Panc1 (cell line): Measurements from ENCODE around the gene ROBO2. TPM values are rescaled to one million over a fixed set of nuclear protein-coding genes. Genes with fewer than 3 reads are reported as not detected.

Source experiments
- ATAC-seq: fragments of 200-7000 bp; cut with Tn5 transposase; 2 replicates; pipeline ENCODE4 v1.9.1; 2020; ENCODE audit warnings: mild to moderate bottlenecking, moderate library complexity
- BruUV-seq: library from RNA; stranded (reverse); fragments of 400-500 nt; replicated peaks from 2 replicates; lab custom pipeline; 2021; lab: Mats Ljungman, UMichigan
- CTCF ChIA-PET: fragments of 300-600 bp; sonication (Branson Sonifier 250); formaldehyde crosslinking; loops from one replicate; lab custom pipeline; 2022; ENCODE audit warnings: antibody characterized with exemption; lab: Charles Lee
- POLR2A ChIA-PET: fragments of 300-600 bp; sonication (Branson Sonifier 250); formaldehyde crosslinking; loops from one replicate; lab custom pipeline; 2022; ENCODE audit warnings: antibody characterized with exemption; lab: Charles Lee
- DNase-seq: peaks from one replicate; pipeline ENCODE4 v3.0.0-alpha.2; 2010; ENCODE audit warnings: low read depth, low spot score
- H3K27ac ChIP-seq: 2 replicates; pipeline ENCODE4 v1.5.1; 2011; ENCODE audit warnings: mild to moderate bottlenecking, low read length, inconsistent platforms
- H3K27me3 ChIP-seq: fragments of 200-500 bp; sonication (Bioruptor generic); 2 replicates; pipeline ENCODE4 v1.6.0; 2014; ENCODE audit warnings: low read length, inconsistent platforms; ENCODE audit not compliant: control insufficient read depth, insufficient read depth
- H3K36me3 ChIP-seq: fragments of 200-500 bp; sonication (Bioruptor generic); 2 replicates; pipeline ENCODE4 v1.5.1; 2014; ENCODE audit warnings: inconsistent platforms, mild to moderate bottlenecking, low read length, moderate library complexity; ENCODE audit not compliant: control insufficient read depth, insufficient read depth
- H3K4me1 ChIP-seq: 2 replicates; pipeline ENCODE4 v1.5.1; 2011; ENCODE audit warnings: inconsistent platforms, mild to moderate bottlenecking, low read length, moderate library complexity; ENCODE audit not compliant: control insufficient read depth, insufficient read depth
- H3K4me3 ChIP-seq, 2 experiments: 2 replicates each; pipeline ENCODE4 v1.5.1; 2011 to 2012; ENCODE audit warnings: low read depth in 2 of 2, low read length in 2 of 2, mild to moderate bottlenecking in 2 of 2, inconsistent platforms in 1 of 2, moderate library complexity in 1 of 2
- H3K9me3 ChIP-seq: fragments of 200-500 bp; sonication (Bioruptor generic); 2 replicates; pipeline ENCODE4 v1.5.1; 2014; ENCODE audit warnings: low read depth, mild to moderate bottlenecking, inconsistent platforms, low read length, moderate library complexity; ENCODE audit not compliant: control insufficient read depth, insufficient read depth
- CTCF ChIP-seq: fragments of 450-650 bp; IDR thresholded peaks from 2 replicates; pipeline ENCODE4 v1.5.1; 2017; ENCODE audit warnings: mild to moderate bottlenecking
- POLR2AphosphoS5 ChIP-seq: IDR thresholded peaks from 2 replicates; pipeline ENCODE4 v1.6.1; 2012; ENCODE audit warnings: mild to moderate bottlenecking, low read depth, low read length, moderate library complexity
- SIN3A ChIP-seq: IDR thresholded peaks from 2 replicates; pipeline ENCODE4 v1.6.1; 2012; ENCODE audit warnings: low read depth, mild to moderate bottlenecking, low read length, moderate library complexity, borderline replicate concordance; ENCODE audit not compliant: insufficient read depth
- TCF7L2 ChIP-seq: IDR thresholded peaks from 2 replicates; pipeline ENCODE4 v1.6.1; 2011; ENCODE audit warnings: mild to moderate bottlenecking, low read depth, low read length, inconsistent platforms
- in situ Hi-C: cut with HindIII; loops from 2 replicates; pipeline ENCODE4 v1.10.0; 2016; ENCODE audit warnings: low sequenced_read_pairs, low pct_unique_long_range_greater_than_20kb
- intact Hi-C: fragments of 100-400 bp; cut with micrococcal nuclease; formaldehyde crosslinking; loops from one replicate; pipeline ENCODE4 v1.10.0; 2022; ENCODE audit not compliant: unreplicated experiment
- total RNA-seq: library from RNA; stranded (reverse); gene quantifications from one replicate; pipeline ENCODE4 v1.2.1, GENCODE V29; 2021; ENCODE audit not compliant: unreplicated experiment
- TF ChIP-seq, protein P1 (sequence below), 2 experiments: IDR thresholded peaks; 2 replicates each; pipeline ENCODE4 v1.6.1; 2011 to 2012; ENCODE audit warnings: low read depth in 2 of 2, control low read depth in 1 of 2, low read length in 1 of 2, mild to moderate bottlenecking in 1 of 2, moderate library complexity in 1 of 2; ENCODE audit not compliant: insufficient read depth in 1 of 2

Gene ROBO2
- total RNA-seq, 1 experiment from 2014 or later, result 1.3 TPM

GRCh38 chr3:77421916-77422315, 382.0 kb downstream of the ROBO2 start:
- H3K9me3 ChIP-seq, result no peaks in the 10 kb centered on the region
- H3K27ac ChIP-seq, result no peak overlapping the region
- CTCF ChIA-PET, result no interaction called here
- no peak for ATAC-seq
- no peaks in the 10 kb centered on the region for H3K36me3 ChIP-seq
- intact Hi-C loops, result no loop called here
- no peaks in the 10 kb centered on the region for H3K4me1 ChIP-seq
- TF ChIP-seq TCF7L2, result no peak
- TF ChIP-seq CTCF, result no peak
- TF ChIP-seq, protein P1, sequence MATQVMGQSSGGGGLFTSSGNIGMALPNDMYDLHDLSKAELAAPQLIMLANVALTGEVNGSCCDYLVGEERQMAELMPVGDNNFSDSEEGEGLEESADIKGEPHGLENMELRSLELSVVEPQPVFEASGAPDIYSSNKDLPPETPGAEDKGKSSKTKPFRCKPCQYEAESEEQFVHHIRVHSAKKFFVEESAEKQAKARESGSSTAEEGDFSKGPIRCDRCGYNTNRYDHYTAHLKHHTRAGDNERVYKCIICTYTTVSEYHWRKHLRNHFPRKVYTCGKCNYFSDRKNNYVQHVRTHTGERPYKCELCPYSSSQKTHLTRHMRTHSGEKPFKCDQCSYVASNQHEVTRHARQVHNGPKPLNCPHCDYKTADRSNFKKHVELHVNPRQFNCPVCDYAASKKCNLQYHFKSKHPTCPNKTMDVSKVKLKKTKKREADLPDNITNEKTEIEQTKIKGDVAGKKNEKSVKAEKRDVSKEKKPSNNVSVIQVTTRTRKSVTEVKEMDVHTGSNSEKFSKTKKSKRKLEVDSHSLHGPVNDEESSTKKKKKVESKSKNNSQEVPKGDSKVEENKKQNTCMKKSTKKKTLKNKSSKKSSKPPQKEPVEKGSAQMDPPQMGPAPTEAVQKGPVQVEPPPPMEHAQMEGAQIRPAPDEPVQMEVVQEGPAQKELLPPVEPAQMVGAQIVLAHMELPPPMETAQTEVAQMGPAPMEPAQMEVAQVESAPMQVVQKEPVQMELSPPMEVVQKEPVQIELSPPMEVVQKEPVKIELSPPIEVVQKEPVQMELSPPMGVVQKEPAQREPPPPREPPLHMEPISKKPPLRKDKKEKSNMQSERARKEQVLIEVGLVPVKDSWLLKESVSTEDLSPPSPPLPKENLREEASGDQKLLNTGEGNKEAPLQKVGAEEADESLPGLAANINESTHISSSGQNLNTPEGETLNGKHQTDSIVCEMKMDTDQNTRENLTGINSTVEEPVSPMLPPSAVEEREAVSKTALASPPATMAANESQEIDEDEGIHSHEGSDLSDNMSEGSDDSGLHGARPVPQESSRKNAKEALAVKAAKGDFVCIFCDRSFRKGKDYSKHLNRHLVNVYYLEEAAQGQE (IDR thresholded peaks at IDR 0.05; ENCODE audit: insufficient read depth in 1 of 2, low read depth in 2 of 2, low read length in 1 of 2), result no peak
- no peak for TF ChIP-seq SIN3A
- no peak overlapping the region for H3K4me3 ChIP-seq
- H3K27me3 ChIP-seq, result no peaks in the 10 kb centered on the region
- no peak for DNase-seq
- no TSS peak for BruUV-seq
- in situ Hi-C loops, result no loop called here
- POLR2A ChIA-PET, result no interaction called here

DNA sequence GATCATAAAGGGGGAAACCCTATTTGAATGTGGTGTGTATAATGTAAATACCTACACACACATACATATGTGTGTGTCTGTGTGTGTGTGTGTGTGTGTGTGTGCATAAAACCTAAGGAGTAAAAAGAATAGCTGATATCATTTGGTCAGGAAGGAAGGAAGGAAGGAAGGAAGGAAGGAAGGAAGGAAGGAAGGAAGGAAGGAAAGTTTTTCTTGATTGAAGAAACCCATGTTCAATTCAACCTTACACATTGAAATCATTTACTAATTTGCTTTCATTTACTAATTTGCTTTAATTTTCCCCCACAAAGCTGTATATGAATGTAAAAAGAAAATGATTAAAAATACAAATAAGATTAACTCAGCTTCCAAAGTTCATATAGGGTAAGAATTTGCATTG, 386.6 kb downstream of the ROBO2 start:
- ChIA-PET POLR2A (no interaction called here), CTCF (no interaction called here)
- Histone ChIP-seq H3K27me3 (no peaks in the 10 kb centered on the region), H3K36me3 (no peaks in the 10 kb centered on the region), H3K9me3 (no peaks in the 10 kb centered on the region), H3K4me1 (no peaks in the 10 kb centered on the region), H3K4me3 (no peak overlapping the region), H3K27ac (no peak overlapping the region)
- TF ChIP-seq POLR2AphosphoS5, result no peak
- TF ChIP-seq SIN3A, result no peak
- TF ChIP-seq, protein P1 (IDR thresholded peaks at IDR 0.05; ENCODE audit: insufficient read depth in 1 of 2, low read depth in 2 of 2, low read length in 1 of 2), result no peak
- TF ChIP-seq TCF7L2, result no peak
- no peak for TF ChIP-seq CTCF
- DNase-seq (no peak), ATAC-seq (no peak)
- intact Hi-C loops (no loop called here), in situ Hi-C loops (no loop called here)
- BruUV-seq, result no TSS peak
